Stimulated activated CD8-positive, alpha-beta memory T cell treated with anti-CD3 and anti-CD28 coated beads, Interleukin-7, amount 100 ng/mL, for 1 hour (primary cell): Measurements from ENCODE around the gene IER5.
"Not testable (repeated sequence)": the region's sequence is repeated elsewhere in the genome, so short reads cannot be mapped to it uniquely, and the experiment has no call there.

Experiments
- DNase-seq, 2 donors: peaks; one replicate each; pipeline ENCODE4 v3.0.0-alpha.2; 2020; ENCODE audit warnings: low read depth in 2 of 2

Gene IER5

GRCh38 chr1:181088079-181089016, at the start of gene IER5:
TSS of gene IER5 (plus strand) at chr1:181088700. CDS start at chr1:181088903, 203 bp downstream.
- peak; percentile 93 to 94 for DNase-seq

- DNase-seq = no peak
These were observed 48.1 kb upstream of the IER5 start for GRCh38 chr1:181040284-181040865.

DNA sequence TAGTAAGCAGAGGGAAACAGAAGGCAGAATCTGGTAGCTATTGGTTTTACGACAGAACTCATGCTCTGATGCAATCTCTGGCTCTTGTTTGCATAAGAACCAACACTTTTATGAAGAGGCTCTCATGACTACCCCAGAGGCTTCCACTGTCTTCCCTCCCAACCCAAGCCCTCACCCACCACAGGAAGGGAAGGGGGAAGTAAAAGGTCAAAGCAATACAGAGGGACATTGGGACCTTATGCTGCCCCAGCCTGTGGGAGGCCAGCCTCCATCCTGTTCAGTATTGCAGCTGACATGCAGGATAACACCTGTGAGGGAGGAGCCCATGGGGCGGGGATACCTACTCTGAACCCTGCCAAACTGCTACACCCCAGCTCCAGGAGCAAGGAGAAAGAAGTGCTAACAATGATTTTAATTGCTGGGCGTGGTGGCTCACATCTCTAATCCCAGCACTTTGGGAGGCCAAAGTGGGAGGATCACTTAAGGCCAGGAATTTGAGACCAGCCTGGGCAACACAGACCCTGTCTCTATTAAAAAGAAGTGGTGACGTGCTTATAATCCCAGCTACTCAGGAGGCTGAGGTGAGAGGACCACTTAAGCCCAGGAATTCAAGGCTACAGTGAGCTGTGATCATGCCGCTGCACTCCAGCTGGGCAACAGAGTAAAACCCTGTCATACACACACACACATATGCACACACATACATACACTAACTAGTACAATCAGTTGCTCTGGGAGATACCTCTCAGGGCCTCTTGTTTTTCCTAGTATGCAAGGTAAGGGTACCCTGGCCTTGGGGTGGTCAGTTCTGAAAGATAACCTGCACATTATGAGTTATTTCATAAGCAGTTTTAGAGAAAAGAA, 45.2 kb upstream of the IER5 start:
- DNase-seq = no peak

- DNase-seq = peak in 1 of 2 donors; percentile 10
These were observed 44.0 kb upstream of the IER5 start for GRCh38 chr1:181044449-181044966.

- DNase-seq = not testable (repeated sequence)
These were observed 42.6 kb upstream of the IER5 start for GRCh38 chr1:181045946-181046345.

DNA sequence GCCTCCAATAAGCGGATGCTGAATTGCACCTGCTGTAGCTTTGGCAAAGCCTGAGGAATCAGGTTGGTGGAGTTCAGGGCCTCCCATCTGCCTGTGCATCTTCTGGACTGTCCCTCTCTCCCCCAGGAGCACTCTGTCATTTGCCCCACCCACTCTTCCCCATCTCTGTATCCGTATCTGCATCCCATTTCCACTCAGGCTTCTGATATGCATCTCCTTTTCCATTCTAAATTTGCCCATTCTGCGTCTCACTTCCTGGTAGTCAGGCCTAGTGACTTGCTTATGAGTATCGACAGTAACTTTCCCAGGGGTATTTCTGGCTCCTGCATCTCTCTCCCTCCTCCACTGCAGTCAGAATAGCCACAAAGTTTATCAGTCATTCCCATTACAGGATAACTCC, 39.1 kb upstream of the IER5 start:
- no peak for DNase-seq

DNA sequence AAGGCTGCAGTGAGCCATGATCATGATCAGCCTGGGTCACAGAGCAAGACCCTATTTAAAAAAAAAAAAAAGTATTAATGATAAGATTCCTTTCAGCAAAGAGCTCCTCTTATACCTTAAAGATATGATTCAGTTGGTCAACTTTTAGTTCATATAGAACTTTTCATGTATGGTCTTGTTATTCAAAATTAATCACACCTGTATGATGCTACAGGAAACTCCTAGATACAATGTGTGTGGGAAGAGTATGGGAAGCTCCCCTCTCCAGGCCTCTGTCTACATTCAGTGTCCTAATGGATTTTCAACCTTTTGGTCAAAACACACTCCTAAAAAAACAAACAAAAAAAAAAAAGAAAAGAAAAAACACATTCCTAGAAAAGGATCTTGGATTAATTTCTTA, 37.6 kb upstream of the IER5 start:
- no peak for DNase-seq

DNA sequence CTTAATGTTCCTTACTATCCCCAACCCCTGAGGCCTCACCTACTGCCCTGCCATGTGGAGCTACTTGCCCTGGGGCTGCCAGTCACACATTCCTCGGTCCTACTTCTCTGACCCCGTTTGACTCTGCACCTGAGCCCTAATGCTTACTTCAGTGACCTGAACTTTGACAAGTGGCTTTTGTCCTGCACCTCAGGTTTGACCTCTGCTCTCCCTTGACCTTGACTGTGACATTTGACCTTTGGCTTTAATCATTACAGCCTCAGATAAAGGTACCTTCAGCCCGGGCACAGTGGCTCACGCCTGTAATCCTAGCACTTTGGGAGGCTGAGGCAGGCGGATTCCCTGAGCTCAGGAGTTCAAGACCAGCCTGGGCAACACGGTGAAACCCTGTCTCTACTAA, 31.9 kb upstream of the IER5 start:
- no peak for DNase-seq

DNA sequence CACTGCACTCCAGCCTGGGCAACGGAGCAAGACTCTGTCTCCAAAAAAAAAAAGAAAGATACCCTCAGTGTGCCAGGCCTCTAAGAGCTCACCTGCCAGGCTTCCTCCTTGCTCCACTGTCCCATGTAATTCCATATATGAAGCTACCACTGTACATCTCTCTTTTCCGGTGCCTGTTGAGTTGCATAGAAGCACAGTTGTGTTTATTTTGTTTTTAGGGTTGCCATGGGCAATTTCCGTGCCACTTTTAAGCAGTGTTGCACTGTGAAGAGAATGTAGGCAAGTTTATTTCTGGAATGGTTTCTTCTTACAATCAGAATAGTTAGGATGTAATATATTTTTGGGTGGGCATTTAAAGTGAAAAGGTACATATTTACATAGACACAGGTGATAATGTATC, 31.4 kb upstream of the IER5 start:
- DNase-seq = no peak

- DNase-seq = no peak
These were observed 29.1 kb upstream of the IER5 start for GRCh38 chr1:181059435-181059834.

DNA sequence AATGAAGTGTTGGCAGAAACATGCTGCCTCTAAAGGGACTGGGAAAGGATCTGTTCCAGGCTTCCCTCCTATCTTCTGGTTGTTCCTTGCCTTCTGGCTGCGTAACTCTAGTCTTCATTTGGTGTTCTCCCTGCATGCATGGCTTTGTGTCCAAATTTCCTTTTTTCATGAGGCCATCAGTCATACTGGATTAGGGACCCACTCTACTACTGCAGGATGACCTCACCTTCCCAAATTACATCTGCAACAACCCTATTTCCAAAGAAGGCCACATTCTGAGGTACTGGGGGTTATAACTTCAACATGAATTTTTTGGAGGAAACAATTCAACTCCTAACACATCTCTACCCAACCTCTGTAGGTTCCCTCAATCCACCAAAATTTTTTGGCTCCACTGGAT, 28.4 kb upstream of the IER5 start:
- no peak for DNase-seq

DNA sequence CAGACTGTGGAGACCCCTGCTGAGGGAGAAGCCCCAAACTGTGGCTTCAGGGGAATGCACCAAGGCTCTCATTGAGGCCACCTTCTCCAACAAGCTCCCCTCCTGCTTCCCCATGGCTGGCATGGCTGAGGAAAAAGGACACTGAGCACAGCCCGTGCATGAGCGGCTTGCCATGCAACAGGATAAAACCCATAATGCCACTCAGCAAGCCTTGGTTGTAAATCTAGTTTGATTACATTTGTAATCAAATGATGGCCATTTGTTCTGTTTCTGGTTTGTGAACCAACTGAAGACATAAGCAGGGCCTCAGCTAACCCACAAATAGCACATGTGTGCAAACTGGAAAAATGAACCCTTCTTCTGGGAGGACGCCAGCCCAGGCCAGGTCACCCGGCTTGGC, 27.6 kb upstream of the IER5 start:
- DNase-seq = not testable (repeated sequence)

GRCh38 chr1:181061487-181061886, 27.0 kb upstream of the IER5 start:
- DNase-seq = no peak

- DNase-seq = no peak
These were observed 26.3 kb upstream of the IER5 start for GRCh38 chr1:181061891-181062835.

DNA sequence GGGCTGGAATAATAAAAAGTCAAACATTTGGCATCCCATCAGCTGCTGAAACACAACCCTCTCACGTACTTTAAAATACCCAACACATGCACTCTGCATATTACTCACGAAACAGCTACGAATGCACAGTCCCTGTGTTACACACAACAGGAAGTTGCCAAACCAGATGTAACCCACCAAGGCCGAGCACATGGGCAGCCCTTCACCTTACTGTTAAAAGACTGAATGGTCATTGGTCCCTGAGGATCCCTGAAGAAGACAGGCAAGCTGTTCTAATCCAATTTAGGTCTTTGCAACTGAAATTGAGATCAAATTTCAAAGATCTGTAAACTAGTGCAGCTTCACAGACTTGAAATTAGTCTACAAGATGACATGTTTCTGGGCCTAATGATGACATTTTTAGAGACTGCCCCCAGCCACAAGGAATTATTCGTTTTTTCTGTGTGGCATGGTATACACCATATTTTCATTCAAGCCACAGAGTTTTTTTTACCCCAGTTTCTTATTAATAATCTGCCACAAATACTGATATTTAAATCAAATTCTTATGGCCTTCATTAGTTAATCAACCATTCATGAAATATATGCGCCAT, 25.6 kb upstream of the IER5 start:
- DNase-seq = no peak

DNA sequence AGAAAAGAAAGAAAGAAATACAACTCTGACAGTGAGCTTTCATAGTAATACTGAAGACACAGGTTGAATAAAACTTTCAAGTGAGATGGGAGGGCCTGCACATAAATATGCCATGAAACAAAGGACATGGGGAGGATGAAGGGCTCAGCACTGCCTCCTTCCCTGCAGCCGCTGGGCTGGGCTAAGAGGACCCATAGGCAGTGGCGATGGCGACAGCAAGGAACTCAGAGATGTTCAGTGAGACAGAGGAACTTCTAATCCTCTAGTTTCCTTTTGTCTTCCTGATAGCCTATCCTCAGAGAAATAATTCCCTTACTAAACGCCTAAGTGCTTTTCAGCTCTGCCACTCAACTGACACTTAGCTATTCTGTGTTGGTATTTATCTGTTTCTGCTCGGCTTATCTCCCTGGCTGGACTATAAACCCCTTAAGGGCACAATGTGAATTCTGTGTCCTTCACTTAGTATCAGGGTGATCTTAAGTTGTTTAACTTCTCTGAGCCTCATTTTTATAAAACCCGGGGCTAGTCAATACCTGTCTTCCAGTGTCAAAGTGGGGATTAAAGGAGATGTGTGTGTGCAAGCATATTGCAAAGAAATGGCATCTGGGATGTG, 24.4 kb upstream of the IER5 start:
- no peak for DNase-seq

GRCh38 chr1:181064702-181065101, 23.8 kb upstream of the IER5 start:
- no peak for DNase-seq

DNA sequence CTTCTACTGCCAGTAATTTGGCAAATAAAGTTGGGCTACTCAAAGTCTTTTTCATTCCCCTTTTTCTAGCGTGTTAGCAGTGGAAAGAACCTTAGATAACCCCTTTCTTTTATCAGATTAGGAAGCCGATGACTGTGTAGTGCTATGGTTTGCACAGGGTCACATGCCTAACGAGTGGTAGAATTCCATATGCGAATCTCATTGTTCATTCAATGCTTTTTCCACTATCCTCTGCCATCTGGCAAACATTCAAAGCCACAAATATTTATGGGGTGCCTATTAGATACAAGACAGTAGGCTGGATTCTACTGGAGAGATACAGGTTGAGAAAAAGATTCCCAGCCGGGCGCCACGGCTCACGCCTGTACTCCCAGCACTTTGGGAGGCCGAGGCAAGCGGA, 14.9 kb upstream of the IER5 start:
- DNase-seq = no peak

DNA sequence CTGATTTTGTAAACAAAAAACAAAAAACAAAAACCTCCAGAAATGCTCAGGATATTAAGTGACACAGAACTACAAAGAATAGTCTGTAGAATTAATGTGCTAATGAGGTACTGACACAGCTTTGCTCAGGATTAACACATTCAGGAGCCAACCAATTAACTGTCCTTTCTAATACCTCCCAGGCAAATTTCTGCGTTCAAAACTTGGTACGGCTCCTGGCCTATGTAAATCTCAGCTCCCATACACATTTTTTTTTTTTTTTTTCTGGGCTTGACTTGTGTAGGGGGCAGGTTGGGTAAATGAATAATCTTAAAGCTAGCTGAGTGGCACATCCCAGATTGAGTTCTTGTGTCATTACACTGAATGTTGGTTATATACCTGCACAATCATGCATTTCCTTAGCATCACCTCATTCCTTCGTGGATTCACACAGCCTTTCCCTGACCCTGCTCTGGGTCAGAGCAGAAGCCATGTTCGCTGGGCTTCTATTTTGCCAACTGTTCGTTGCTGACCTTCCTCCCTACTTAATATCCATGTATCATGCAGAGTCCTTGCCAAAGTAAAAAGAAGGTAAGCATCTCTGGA, 12.6 kb upstream of the IER5 start:
- no peak for DNase-seq

GRCh38 chr1:181076852-181077251, 11.6 kb upstream of the IER5 start:
- DNase-seq = no peak
